NCI-H345 treated with DMSO at 0.1 percent for 48 hours (cell line): Measurements from ENCODE around the gene LACTBL1.
"Not testable (repeated sequence)": the region's sequence is repeated elsewhere in the genome, so short reads cannot be mapped to it uniquely, and the experiment has no call there.

Experiments
- DNase-seq: peaks from one replicate; lab custom pipeline; 2025; ENCODE audit not compliant: unreplicated experiment; lab: John Stamatoyannopoulos, UW

The LACTBL1 gene

DNA sequence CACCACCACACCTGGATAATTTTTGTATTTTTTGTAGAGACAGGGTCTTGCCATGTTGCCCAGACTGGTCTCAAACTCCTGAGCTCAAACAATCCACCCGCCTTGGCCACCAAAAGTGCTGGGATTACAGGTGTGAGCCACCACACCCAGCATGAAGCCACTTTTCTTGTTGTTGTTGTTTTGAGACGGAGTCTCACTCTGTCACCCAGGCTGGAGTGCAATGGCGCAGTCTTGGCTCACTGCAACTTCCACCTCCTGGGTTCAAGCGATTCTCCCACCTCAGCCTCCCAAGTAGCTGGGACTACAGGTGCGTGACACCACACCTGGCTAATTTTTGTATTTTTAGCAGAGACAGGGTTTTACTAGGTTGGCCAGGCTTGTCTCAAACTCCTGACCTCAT lies 27.5 kb downstream of the LACTBL1 start:
- not testable (repeated sequence) for DNase-seq

DNA sequence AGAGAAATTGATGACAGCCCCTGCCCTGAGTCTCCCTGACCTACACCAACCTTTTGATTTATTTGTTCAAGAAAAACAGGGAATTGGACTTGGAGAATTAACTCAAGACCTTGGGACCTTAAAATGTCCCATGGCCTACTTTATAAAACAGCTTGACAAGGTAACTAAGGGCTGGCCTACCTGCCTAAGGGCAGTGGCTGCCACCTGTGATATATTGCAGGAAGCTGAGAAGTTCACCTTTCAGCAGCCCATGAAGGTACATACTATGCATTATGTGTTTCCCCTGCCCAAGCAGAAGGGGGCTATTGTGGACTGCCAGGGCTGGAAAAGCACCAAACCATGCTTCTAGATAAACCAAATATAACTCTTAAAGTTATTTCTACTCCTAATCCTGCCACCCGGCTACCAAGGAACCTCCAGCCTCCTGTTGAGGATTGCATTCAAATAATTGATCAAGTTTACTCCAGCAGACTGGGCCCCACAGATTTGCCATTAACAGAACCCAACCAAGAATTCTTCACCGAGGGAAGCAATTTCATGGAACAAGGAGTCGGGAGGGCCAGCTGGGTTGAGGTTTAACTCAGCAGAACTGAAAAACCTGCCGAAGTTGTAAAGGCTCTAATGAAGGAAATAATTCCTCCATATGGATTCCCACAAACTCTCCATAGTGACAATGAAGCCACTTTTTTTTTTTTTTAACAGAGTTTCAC lies 28.2 kb downstream of the LACTBL1 start:
- no peak for DNase-seq

DNA sequence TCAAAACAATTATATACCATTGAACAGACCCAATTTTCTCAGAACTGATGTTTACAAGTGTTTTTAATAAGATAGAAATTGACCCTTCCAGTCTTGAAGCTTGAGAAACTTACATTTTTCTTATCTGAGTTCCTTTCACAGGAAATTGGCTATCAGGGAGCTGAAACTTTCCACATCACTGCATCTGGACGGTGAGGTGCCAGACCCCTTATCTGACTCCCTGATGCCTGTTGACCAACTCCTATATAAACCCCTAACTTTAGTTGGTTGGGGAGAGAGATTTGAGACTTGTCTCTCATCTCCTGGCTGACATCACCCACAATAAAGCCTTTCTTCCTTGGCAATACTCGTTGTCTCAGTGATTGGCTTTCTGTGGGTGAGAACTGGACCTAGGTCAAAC lies 31.4 kb downstream of the LACTBL1 start:
- no peak for DNase-seq

DNA sequence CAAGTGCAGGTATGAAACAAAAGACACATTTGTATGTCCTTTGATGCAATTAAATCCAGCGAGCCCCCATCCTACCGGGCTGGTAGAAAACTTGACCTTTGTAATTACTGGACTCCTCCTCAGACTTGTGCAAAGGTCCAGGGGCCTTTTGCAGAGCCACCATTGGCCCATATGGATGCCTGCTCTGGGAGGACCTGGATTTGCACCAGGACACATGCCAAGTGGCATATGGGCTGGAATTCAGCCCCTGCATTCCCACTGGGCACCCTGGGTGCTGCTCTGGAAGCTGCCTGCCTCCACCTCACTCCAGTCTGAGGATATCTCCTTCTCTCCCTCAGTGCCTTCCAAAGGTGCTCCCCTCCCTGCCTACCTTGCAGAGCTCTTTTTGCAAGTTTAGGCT lies 36.0 kb downstream of the LACTBL1 start:
- no peak for DNase-seq

DNA sequence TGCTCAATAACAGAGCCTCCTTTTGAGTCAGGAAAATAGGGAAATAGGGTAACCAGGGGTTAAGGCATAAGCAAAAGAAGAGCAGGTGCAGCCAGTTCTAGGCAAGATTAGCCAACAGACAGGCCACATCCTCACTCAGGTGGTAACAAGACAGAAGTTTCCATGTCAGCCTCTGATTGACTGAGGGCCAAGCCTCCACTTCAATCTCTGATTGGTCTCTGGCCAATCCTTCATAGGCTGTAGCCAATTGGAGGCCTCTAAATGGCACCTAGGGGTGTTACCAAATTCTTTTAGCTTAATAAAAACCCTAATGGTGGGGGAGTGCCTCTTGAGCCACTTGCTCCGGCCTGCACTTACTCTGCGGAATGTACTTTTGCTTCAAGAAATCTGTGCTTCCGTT lies 37.2 kb downstream of the LACTBL1 start:
- no peak for DNase-seq

DNA sequence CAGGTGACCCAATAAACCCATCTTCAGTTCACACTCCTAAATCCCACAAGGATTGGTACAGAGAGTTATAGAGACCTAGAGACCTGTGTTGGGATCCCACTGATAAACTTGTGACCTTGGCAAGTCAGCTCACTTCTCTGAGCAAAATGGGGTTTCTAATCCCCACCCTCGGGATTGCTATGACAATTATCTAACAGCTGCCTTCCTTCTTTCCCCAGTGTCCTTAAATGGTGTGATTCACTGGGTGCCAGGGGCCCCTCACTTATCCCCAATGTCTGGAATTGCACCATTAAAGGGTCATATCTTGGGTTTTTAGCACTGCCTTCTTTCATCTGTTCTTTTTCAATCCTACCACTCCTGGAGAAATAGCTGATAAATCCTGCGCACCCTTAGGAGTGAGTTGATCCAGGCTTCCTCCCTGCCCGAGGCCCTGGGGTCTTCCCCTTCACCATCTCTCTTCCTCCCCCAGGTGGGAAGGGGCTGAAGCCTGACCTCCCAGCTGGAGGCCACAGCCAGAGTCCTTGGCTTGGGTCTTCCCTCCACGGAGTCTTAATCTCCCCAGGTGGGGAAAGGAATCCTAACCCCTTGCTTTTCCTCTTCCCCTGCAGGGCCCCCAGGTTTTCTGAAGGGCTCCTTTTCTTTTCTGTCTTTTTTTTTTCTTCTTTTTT lies 39.7 kb downstream of the LACTBL1 start:
- no peak for DNase-seq

DNA sequence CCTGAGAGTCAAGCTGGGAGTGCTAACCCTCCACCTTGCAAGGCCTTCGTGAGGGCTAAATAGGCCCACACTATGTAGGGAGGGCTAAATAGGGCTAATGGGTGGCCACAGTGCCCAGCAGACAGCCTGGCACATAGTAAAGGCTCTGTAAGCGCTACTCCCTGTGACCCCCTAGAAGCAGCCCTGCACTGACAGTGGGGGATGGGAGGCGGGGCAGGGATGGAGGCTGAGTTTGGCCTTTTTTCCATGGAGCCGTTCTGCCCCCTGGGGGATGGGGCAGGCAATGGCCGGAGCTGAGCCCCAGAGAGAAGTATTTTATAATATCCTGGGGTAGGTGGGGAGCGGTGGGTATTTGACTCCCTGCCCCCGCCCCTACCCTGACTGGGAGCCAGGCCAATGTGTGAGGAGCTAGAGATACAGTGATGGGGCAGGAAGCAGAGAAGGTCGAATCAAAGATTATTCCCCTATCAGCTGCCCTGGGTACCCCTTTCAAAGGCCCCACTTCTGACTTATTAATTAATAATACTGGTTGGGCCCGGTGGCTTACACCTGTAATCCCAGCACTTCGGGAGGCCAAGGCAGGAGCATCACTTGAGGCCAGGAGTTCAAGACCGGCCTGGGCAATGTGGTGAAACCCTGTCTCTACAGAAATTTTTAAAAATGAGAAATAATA lies 42.3 kb downstream of the LACTBL1 start:
- peak; percentile 13 for DNase-seq

GRCh38 chr1:22925111-22925510 lies 47.6 kb downstream of the LACTBL1 start:
- DNase-seq = no peak

GRCh38 chr1:22922640-22923039 lies 50.0 kb downstream of the LACTBL1 start:
- no peak for DNase-seq

GRCh38 chr1:22921452-22922126 lies 51.1 kb downstream of the LACTBL1 start:
- no peak for DNase-seq

DNA sequence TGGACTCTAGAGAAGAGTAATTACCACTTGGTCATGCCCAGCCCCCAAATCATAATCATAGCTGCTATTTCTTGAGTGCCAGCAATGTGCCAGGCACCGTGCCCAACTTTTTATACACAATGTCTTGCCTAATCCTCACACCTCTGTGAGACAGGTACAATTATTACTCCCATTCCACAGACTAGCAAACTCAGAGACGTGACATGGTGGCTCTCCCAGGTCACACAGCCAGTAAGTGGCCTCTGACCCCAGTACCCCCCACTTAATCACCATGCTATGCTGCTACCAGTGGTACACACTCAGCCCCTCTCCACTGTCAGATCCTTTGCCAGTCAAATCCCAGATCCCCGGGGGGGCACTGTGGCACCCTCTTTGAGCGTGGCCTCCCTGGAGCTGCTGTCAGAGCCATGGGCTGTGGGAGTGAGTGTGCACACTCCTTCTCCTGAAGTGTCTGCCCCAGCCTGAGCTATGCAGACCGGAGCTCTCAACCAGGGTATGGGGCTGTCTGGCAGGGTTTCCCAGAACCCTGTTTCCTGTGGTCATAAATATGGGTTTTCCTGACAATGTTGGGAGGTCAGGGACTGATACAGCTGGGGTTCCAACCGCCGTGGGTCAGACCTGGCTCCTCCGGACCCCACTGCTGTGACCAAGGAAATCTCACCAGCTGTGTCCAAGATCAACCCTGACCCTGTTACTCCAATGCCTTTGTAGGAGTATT lies 51.8 kb downstream of the LACTBL1 start:
- no peak for DNase-seq

GRCh38 chr1:22920026-22920733 lies 52.5 kb downstream of the LACTBL1 start:
- no peak for DNase-seq

- DNase-seq = no peak
Observed at GRCh38 chr1:22919341-22920025, 53.2 kb downstream of the LACTBL1 start.

DNA sequence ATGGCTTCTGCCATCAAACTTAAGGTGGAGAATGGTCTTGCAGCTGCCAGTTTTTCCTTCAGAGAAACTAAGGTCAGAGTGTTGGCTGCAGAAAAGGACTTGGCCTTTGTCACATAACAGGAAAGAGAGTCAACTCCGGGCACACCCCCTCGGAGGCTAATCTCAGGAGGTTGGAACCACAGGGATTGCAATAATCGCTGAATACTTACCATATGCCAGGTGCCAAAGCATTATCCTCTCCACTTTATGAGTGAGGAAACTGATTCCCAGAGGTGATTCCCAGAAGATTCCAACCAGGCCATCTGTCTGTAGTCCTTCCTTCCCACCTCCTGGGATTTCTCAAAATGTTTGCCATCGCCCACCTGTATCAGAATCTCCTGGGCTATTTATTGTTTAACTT lies 54.0 kb downstream of the LACTBL1 start:
- DNase-seq = no peak

- no peak for DNase-seq
Observed at GRCh38 chr1:22917989-22918388, 54.7 kb downstream of the LACTBL1 start.

GRCh38 chr1:22916471-22916820 lies 56.2 kb downstream of the LACTBL1 start:
- peak; percentile 79 for DNase-seq

- DNase-seq = peak; percentile 25
Observed at GRCh38 chr1:22915816-22916470, 56.7 kb downstream of the LACTBL1 start.

GRCh38 chr1:22915231-22915630 lies 57.4 kb downstream of the LACTBL1 start:
- no peak for DNase-seq

DNA sequence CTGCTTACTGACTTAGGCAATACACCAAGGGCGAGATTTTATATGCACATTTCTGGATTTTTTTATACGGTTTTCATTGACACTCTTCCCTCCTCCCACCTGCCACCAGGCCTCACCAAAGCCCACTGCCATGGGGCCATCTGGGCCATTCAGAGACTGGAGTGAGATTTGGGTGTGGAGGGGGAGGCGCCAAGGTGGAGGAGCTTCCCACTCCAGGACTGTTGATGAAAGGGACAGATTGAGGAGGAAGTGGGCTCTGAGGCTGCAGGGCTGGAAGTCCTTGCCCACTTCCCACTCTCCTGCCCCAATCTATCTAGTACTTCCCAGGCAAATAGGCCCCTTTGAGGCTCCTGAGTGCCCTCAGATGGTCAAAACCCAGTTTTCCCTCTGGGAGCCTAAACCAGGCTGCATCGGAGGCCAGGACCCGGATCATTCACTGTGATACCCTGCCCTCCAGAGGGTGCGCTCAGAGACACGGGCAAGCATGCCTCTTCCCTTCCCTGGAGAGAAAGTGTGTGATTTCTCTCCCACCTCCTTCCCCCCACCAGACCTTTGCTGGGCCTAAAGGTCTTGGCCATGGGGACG lies 57.9 kb downstream of the LACTBL1 start:
- no peak for DNase-seq
